OCI-LY7 (cell line): ENCODE measurements around the gene HPN.

Experiments used
- EZH2phosphoT487 ChIP-seq: fragments of 200-600 bp; sonication (generic); IDR thresholded peaks from 2 replicates; pipeline ENCODE4 v1.6.1; 2018; ENCODE audit warnings: low read depth, borderline replicate concordance, mild to moderate bottlenecking, mixed run types, antibody characterized with exemption, low read length, moderate library complexity, mixed read lengths
- TF ChIP-seq, protein P1 (sequence below): fragments of 200-600 bp; sonication (generic); conservative IDR thresholded peaks from 2 replicates; pipeline ENCODE4 v1.5.1; 2014; ENCODE audit warnings: mild to moderate bottlenecking, antibody characterized with exemption, low read length, moderate library complexity, mixed read lengths

DNA sequence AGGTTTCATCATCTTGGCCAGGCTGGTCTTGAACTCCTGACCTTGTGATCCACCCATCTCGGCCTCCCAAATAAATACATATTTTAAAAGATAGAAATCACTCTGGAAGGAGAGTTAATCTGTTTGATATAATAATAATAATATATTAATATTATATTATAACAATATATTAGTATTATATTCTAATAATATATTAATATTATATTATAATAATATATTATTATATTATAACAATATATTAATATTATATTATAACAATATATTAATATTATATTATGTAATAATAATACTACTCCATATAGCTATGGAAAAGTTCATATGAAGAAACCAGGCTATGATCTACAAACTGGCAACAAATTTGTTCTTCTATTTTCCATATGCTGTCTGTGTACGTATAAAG, 16.8 kb downstream of the HPN start:
- TF ChIP-seq, protein P1, sequence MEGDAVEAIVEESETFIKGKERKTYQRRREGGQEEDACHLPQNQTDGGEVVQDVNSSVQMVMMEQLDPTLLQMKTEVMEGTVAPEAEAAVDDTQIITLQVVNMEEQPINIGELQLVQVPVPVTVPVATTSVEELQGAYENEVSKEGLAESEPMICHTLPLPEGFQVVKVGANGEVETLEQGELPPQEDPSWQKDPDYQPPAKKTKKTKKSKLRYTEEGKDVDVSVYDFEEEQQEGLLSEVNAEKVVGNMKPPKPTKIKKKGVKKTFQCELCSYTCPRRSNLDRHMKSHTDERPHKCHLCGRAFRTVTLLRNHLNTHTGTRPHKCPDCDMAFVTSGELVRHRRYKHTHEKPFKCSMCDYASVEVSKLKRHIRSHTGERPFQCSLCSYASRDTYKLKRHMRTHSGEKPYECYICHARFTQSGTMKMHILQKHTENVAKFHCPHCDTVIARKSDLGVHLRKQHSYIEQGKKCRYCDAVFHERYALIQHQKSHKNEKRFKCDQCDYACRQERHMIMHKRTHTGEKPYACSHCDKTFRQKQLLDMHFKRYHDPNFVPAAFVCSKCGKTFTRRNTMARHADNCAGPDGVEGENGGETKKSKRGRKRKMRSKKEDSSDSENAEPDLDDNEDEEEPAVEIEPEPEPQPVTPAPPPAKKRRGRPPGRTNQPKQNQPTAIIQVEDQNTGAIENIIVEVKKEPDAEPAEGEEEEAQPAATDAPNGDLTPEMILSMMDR, result no peak
- no peak for TF ChIP-seq EZH2phosphoT487
